Loucy (cell line): ENCODE results near the gene MOCS1.

ENCODE experiments used
- H2AFZ ChIP-seq: fragments of 200-600 bp; sonication (generic); 2 replicates; pipeline ENCODE4 v1.6.0; 2016; ENCODE audit warnings: antibody characterized with exemption, mild to moderate bottlenecking, low read length, moderate library complexity
- H3F3A ChIP-seq: fragments of 200-600 bp; 2 replicates; pipeline ENCODE4 v1.6.0; 2016; ENCODE audit warnings: antibody characterized with exemption, low read depth, mild to moderate bottlenecking
- H3K27me3 ChIP-seq: fragments of 200-600 bp; sonication (generic); 2 replicates; pipeline ENCODE4 v1.6.1; 2014; ENCODE audit warnings: low read length, mild to moderate bottlenecking; ENCODE audit not compliant: insufficient read depth, poor library complexity, severe bottlenecking
- H3K36me3 ChIP-seq: fragments of 200-600 bp; sonication (generic); 2 replicates; pipeline ENCODE4 v1.6.1; 2016; ENCODE audit warnings: low read length; ENCODE audit not compliant: insufficient read depth
- H3K4me1 ChIP-seq: fragments of 200-600 bp; sonication (generic); 2 replicates; pipeline ENCODE4 v1.5.1; 2014; ENCODE audit warnings: low read length, mild to moderate bottlenecking; ENCODE audit not compliant: insufficient read depth, poor library complexity, severe bottlenecking
- H3K4me2 ChIP-seq: fragments of 200-600 bp; sonication (generic); 2 replicates; pipeline ENCODE4 v1.6.0; 2014; ENCODE audit warnings: antibody characterized with exemption, low read length, low read depth, mild to moderate bottlenecking; ENCODE audit not compliant: poor library complexity, severe bottlenecking
- H3K4me3 ChIP-seq: fragments of 200-600 bp; sonication (generic); 2 replicates; pipeline ENCODE4 v1.5.1; 2014; ENCODE audit warnings: low read length, mild to moderate bottlenecking, mixed read lengths; ENCODE audit not compliant: poor library complexity, severe bottlenecking
- H3K79me2 ChIP-seq: fragments of 200-600 bp; sonication (generic); 2 replicates; pipeline ENCODE4 v1.6.1; 2014; ENCODE audit warnings: low read length; ENCODE audit not compliant: insufficient read depth
- H3K9ac ChIP-seq: fragments of 200-600 bp; sonication (generic); 2 replicates; pipeline ENCODE4 v1.6.0; 2014; ENCODE audit warnings: mild to moderate bottlenecking, low read depth, low read length, moderate library complexity; ENCODE audit not compliant: poor library complexity, severe bottlenecking
- H3K9me2 ChIP-seq: fragments of 200-600 bp; sonication (generic); replicated peaks from 2 replicates; pipeline ENCODE4 v1.6.1; 2016; ENCODE audit warnings: low read depth, low read length, mixed read lengths
- H3K9me3 ChIP-seq: fragments of 200-600 bp; sonication (generic); 2 replicates; pipeline ENCODE4 v1.6.1; 2014; ENCODE audit warnings: mild to moderate bottlenecking, antibody characterized with exemption, low read length, low read depth; ENCODE audit not compliant: insufficient read depth
- H4K20me1 ChIP-seq: fragments of 200-600 bp; sonication (generic); 2 replicates; pipeline ENCODE4 v1.6.0; 2014; ENCODE audit warnings: antibody characterized with exemption, low read length, mild to moderate bottlenecking; ENCODE audit not compliant: insufficient read depth, poor library complexity, severe bottlenecking
- EZH2phosphoT487 ChIP-seq: fragments of 200-600 bp; IDR thresholded peaks from 2 replicates; pipeline ENCODE4 v1.6.1; 2018; ENCODE audit warnings: antibody characterized with exemption, mild to moderate bottlenecking, moderate library complexity, borderline replicate concordance
- TF ChIP-seq, protein P1 (sequence below): fragments of 200-600 bp; sonication (generic); conservative IDR thresholded peaks from 2 replicates; pipeline ENCODE4 v1.5.1; 2014; ENCODE audit warnings: mild to moderate bottlenecking, antibody characterized with exemption, low read length

The MOCS1 gene

DNA sequence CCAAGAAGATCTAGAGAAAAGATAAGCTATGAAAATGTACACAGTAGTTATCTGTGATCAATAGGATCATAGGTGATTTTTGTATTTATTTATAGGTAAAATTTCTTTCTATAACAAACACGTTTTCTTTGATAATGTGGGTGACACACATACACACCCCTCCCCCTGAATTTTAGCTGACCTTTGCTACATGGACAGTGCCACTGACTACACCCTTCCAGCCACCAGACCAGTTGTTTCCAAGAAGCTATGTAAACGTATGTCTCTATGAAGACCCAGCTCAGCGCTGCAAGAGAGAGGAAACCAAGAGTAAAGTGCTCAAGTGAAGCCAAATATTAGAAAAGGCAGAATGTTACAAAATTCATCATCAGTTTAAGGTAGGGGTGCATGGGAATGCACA is 16.3 kb downstream of the MOCS1 start:
- Histone ChIP-seq H3K9me2 (no peaks in the 10 kb centered on the region), H3K9ac (no peak overlapping the region), H3F3A (no peaks in the 10 kb centered on the region), H3K4me3 (no peak overlapping the region), H2AFZ (no peak overlapping the region), H3K4me1 (peaks cover 6% of the 10 kb centered on the region), H3K79me2 (no peaks in the 10 kb centered on the region), H3K4me2 (no peak overlapping the region), H3K27me3 (no peaks in the 10 kb centered on the region), H4K20me1 (no peaks in the 10 kb centered on the region), H3K9me3 (no peaks in the 10 kb centered on the region), H3K36me3 (no peaks in the 10 kb centered on the region)
- TF ChIP-seq, protein P1, sequence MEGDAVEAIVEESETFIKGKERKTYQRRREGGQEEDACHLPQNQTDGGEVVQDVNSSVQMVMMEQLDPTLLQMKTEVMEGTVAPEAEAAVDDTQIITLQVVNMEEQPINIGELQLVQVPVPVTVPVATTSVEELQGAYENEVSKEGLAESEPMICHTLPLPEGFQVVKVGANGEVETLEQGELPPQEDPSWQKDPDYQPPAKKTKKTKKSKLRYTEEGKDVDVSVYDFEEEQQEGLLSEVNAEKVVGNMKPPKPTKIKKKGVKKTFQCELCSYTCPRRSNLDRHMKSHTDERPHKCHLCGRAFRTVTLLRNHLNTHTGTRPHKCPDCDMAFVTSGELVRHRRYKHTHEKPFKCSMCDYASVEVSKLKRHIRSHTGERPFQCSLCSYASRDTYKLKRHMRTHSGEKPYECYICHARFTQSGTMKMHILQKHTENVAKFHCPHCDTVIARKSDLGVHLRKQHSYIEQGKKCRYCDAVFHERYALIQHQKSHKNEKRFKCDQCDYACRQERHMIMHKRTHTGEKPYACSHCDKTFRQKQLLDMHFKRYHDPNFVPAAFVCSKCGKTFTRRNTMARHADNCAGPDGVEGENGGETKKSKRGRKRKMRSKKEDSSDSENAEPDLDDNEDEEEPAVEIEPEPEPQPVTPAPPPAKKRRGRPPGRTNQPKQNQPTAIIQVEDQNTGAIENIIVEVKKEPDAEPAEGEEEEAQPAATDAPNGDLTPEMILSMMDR, result no peak
- TF ChIP-seq EZH2phosphoT487, result no peak

- Histone ChIP-seq H3K4me1 (no peaks in the 10 kb centered on the region), H3K36me3 (no peaks in the 10 kb centered on the region), H3K9me2 (no peaks in the 10 kb centered on the region), H2AFZ (no peak overlapping the region), H3K9me3 (no peaks in the 10 kb centered on the region), H3F3A (no peaks in the 10 kb centered on the region), H4K20me1 (no peaks in the 10 kb centered on the region), H3K4me2 (no peak overlapping the region), H3K9ac (no peak overlapping the region), H3K27me3 (no peaks in the 10 kb centered on the region), H3K4me3 (no peak overlapping the region), H3K79me2 (no peaks in the 10 kb centered on the region)
- TF ChIP-seq, protein P1, result no peak
- no peak for TF ChIP-seq EZH2phosphoT487
Observed at GRCh38 chr6:39917329-39917728, 16.9 kb downstream of the MOCS1 start.

DNA sequence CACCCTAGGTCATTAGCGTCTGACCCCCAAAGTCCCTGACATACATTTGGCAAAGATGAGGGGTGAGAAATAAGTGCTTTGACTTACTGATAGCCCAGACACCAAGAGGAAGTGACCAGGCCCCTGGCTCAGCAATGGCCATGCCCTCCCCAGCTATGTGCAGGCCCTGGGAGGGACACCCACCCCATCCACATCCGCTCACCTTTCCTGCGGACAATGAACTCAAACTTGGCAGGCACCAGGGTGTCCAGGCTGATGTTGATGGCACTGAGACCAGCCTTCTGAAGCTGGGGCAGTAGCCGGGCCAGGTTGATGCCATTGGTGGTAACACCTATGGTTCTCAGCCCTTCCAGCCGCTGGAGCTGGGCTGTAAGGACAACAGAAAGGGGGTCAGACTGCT is 18.4 kb downstream of the MOCS1 start:
- H3F3A ChIP-seq, result no peaks in the 10 kb centered on the region
- no peak overlapping the region for H3K4me2 ChIP-seq
- no peak overlapping the region for H2AFZ ChIP-seq
- no peaks in the 10 kb centered on the region for H4K20me1 ChIP-seq
- H3K36me3 ChIP-seq, result no peaks in the 10 kb centered on the region
- H3K9ac ChIP-seq, result no peak overlapping the region
- no peaks in the 10 kb centered on the region for H3K79me2 ChIP-seq
- H3K4me3 ChIP-seq, result no peak overlapping the region
- H3K27me3 ChIP-seq, result no peaks in the 10 kb centered on the region
- no peaks in the 10 kb centered on the region for H3K9me2 ChIP-seq
- no peaks in the 10 kb centered on the region for H3K9me3 ChIP-seq
- TF ChIP-seq EZH2phosphoT487, result no peak
- no peaks in the 10 kb centered on the region for H3K4me1 ChIP-seq

GRCh38 chr6:39914239-39914638 is 20.0 kb downstream of the MOCS1 start:
- H4K20me1 ChIP-seq, result no peaks in the 10 kb centered on the region
- H3F3A ChIP-seq, result no peaks in the 10 kb centered on the region
- no peaks in the 10 kb centered on the region for H3K79me2 ChIP-seq
- H3K36me3 ChIP-seq, result no peaks in the 10 kb centered on the region
- TF ChIP-seq, protein P1, result no peak
- no peak for TF ChIP-seq EZH2phosphoT487
- H3K4me3 ChIP-seq, result no peak overlapping the region
- H3K9ac ChIP-seq, result no peak overlapping the region
- no peaks in the 10 kb centered on the region for H3K9me2 ChIP-seq
- no peaks in the 10 kb centered on the region for H3K9me3 ChIP-seq
- no peak overlapping the region for H3K4me2 ChIP-seq
- H3K27me3 ChIP-seq, result no peaks in the 10 kb centered on the region
- no peaks in the 10 kb centered on the region for H3K4me1 ChIP-seq
- H2AFZ ChIP-seq, result no peak overlapping the region
